Adrenal gland (tissue), 12 donors: ENCODE measurements around the gene HP. TPM values are rescaled to one million over a fixed set of nuclear protein-coding genes. Genes with fewer than 3 reads are reported as not detected.

Experiments
- DNase-seq, 7 donors: peaks; one replicate each; pipeline ENCODE4 v3.0.0-alpha.2; 2019 to 2020
- H3K27ac ChIP-seq, 5 donors: fragments of 200-600 bp; sonication (generic) in 4 of 5; 1 replicate in 3 of 5; 2 replicates in 2 of 5; pipeline versions ENCODE4 v1.5.1 to v1.8.0; 2016 to 2020; ENCODE audit warnings: mild to moderate bottlenecking in 1 of 5
- H3K27me3 ChIP-seq: fragments of 200-600 bp; 2 replicates; pipeline ENCODE4 v1.8.0; 2021
- H3K36me3 ChIP-seq, 2 donors: fragments of 200-600 bp; replicated peaks in 1 of 2; 1 replicate in 1 of 2; 2 replicates in 1 of 2; pipeline versions ENCODE4 v1.5.1 to v1.8.0; 2018 to 2022
- H3K4me1 ChIP-seq, 2 donors: fragments of 200-600 bp; replicated peaks in 1 of 2; 1 replicate in 1 of 2; 2 replicates in 1 of 2; pipeline versions ENCODE4 v1.5.1 to v1.8.0; 2018 to 2021
- H3K4me3 ChIP-seq, 4 donors: fragments of 200-600 bp; sonication (generic) in 3 of 4; one replicate each; pipeline ENCODE4 v1.5.1; 2016 to 2018
- H3K9me3 ChIP-seq, 3 donors: fragments of 200-600 bp; sonication (generic) in 1 of 3; replicated peaks in 1 of 3; 1 replicate in 2 of 3; 2 replicates in 1 of 3; pipeline versions ENCODE4 v1.5.1 to v1.8.0; 2016 to 2021
- POLR2A ChIP-seq, 2 donors: fragments of 450-650 bp; IDR thresholded peaks; one replicate each; pipeline ENCODE4 v1.6.1; 2017; ENCODE audit warnings: antibody characterized with exemption in 2 of 2, mild to moderate bottlenecking in 2 of 2, moderate library complexity in 1 of 2
- WGBS, 4 donors: extraction: QIAGEN DNeasy Blood & Tissue Kit in 2 of 4; methylation state at CpG; one replicate each; pipeline versions ENCODE4 v1.1.5 to v1.1.7; 2013 to 2017; 5-methylcytosine and 5-hydroxymethylcytosine counted together
- intact Hi-C, 2 donors: fragments of 100-400 bp; cut with DNase I; formaldehyde crosslinking; loops; one replicate each; pipeline versions ENCODE4 v1.14.1 to v1.15.0; 2022 to 2023
- polyA plus RNA-seq, 3 donors: library from polyadenylated mRNA; stranded (reverse); fragments of 200-250 nt in 2 of 3; fragments of 350-450 nt in 1 of 3; fragmentation: Illumina TruSeq in 1 of 3; extraction: RNeasy Lipid Tissue Mini Kit (QIAGEN cat#74804) in 1 of 3; gene quantifications; one replicate each; pipeline ENCODE4 v1.2.3, GENCODE V29; 2013 to 2014
- total RNA-seq, 9 donors: library from RNA; depleted of rRNA in 4 of 9; stranded (reverse); fragments of >200 nt in 4 of 9; fragments of 120-200 nt in 1 of 9; fragmentation: NEBNext Ultra II Directional in 1 of 9; extraction: Animal tissue kit (Norgen Biotek cat#: 25700) in 1 of 9; gene quantifications; one replicate each; pipeline versions ENCODE4 v1.1.0 to v1.2.4, GENCODE V29; 2013 to 2023
- TF ChIP-seq, protein P1 (sequence below), 6 experiments: fragments of 450-650 bp in 4 of 6; fragments of 200-600 bp in 2 of 6; sonication (generic) in 1 of 6; IDR thresholded peaks; 1 replicate in 5 of 6; 2 replicates in 1 of 6; pipeline versions ENCODE4 v1.5.1 to v1.8.0; 2016 to 2021; ENCODE audit warnings: antibody characterized with exemption in 6 of 6, mild to moderate bottlenecking in 2 of 6, moderate library complexity in 1 of 6
- donor health status: healthy with polysubstance abuse.
- donor health status: Bipolar disorder and iron deficiency.
- donor health status: DM: yes; HTN: yes; CAD: no.
- donor health status: DM: no; HTN: no; CAD: no.
- donor health status: DM: no; HTN: no; CAD: no.
- donor health status: DM: yes; HTN: yes; CAD: no.

Gene HP
- total and polyA plus RNA-seq, 12 donors, result 0.28 to 113 (median 9.9) TPM

DNA sequence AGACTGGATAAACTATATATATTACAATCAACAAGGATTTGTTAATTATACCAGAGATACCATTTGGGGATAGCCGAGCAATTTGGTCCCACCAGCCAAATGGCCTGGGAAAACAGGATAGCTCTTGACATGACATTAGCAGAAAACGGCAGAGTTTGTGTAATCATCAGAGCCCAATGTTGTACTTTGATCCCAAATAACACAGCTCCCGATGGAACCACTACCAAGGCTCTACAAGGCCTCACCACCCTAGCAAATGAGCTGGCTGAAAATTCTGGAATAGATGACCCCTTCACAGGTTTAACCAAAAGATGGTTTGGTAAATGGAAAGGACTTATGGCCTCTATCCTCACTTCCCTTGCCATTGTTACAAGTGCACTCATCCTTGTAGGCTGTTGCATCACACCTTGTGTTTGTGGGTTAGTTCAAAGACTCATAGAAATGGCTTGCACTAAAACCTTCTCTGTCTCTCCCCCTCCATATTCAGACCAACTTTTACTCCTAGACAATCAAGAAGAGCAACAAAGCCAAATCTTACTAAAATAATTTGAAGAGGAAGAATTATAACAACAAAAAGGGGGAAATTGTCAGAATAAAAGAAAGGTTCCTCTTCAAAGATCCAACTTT, 29.6 kb downstream of the HP start:
- WGBS, 4 donors, result 57 to 78% (median 62%) methylated on average over 3 of the region's 3 CpGs
- H3K27ac ChIP-seq, result no peak overlapping the region
- TF ChIP-seq POLR2A (IDR thresholded peaks at IDR 0.05), result no peak
- TF ChIP-seq, protein P1, sequence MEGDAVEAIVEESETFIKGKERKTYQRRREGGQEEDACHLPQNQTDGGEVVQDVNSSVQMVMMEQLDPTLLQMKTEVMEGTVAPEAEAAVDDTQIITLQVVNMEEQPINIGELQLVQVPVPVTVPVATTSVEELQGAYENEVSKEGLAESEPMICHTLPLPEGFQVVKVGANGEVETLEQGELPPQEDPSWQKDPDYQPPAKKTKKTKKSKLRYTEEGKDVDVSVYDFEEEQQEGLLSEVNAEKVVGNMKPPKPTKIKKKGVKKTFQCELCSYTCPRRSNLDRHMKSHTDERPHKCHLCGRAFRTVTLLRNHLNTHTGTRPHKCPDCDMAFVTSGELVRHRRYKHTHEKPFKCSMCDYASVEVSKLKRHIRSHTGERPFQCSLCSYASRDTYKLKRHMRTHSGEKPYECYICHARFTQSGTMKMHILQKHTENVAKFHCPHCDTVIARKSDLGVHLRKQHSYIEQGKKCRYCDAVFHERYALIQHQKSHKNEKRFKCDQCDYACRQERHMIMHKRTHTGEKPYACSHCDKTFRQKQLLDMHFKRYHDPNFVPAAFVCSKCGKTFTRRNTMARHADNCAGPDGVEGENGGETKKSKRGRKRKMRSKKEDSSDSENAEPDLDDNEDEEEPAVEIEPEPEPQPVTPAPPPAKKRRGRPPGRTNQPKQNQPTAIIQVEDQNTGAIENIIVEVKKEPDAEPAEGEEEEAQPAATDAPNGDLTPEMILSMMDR (IDR thresholded peaks at IDR 0.05), result no peak
- DNase-seq, result no peak
- no peaks in the 10 kb centered on the region for H3K27me3 ChIP-seq
- intact Hi-C loops, result no loop called here
- no peaks in the 10 kb centered on the region for H3K9me3 ChIP-seq
- H3K36me3 ChIP-seq, result peaks cover 0 to 40% of the 10 kb centered on the region in 2 donors
- no peak overlapping the region for H3K4me3 ChIP-seq
- no peaks in the 10 kb centered on the region for H3K4me1 ChIP-seq

DNA sequence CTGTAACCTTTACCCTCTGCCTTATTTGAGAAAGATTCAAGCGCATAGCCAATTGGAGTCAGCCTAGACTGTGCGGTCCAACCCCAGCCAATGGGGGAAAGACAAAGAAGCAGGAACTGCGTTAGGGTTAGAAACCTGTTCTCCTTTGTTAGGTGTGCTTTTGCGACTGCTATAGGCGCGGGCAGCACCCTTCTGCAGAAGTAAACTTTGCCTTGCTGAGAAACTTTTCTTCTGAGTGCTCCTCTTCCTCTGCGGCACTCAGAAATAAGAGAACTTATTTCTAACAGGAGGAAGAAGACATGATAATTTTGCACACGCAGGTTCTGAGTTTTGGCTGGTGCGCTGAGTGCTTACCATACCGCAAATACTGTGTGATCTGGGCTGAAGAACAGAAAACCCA, 30.1 kb downstream of the HP start:
- no peaks in the 10 kb centered on the region for H3K9me3 ChIP-seq
- H3K4me3 ChIP-seq, result no peak overlapping the region
- H3K4me1 ChIP-seq, result no peaks in the 10 kb centered on the region
- DNase-seq, result no peak
- intact Hi-C loops, result no loop called here
- H3K27me3 ChIP-seq, result no peaks in the 10 kb centered on the region
- H3K27ac ChIP-seq, result no peak overlapping the region
- peaks cover 0 to 46% of the 10 kb centered on the region in 2 donors for H3K36me3 ChIP-seq
- 95 to 99% (median 98%) methylated on average over 10 of the region's 10 CpGs for WGBS, 4 donors
- TF ChIP-seq POLR2A (IDR thresholded peaks at IDR 0.05), result no peak
- TF ChIP-seq, protein P1 (IDR thresholded peaks at IDR 0.05), result no peak

DNA sequence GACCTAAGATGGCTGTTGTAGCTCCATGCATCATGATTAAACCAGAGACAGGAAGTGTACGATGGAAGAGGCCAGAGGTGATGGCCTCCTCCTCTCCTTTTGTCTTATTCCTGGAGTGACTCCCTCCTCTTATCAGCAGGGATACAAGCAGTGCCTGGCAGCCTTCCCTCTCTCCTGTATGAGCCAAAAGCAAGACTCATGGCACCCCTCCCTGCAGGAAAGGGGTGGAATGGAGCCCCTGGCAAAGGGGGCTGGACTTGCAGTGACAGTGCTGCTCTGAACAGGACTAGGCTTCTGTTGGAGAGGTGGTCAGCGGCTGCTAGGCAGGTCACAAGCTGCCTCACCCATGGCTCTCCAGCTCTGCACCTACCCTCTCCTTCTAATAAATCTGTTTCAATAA, 30.7 kb downstream of the HP start:
- intact Hi-C loops, result no loop called here
- Histone ChIP-seq H3K36me3 (peaks cover 0 to 51% of the 10 kb centered on the region in 2 donors), H3K27me3 (no peaks in the 10 kb centered on the region), H3K4me1 (no peaks in the 10 kb centered on the region), H3K9me3 (no peaks in the 10 kb centered on the region), H3K4me3 (no peak overlapping the region), H3K27ac (no peak overlapping the region)
- TF ChIP-seq POLR2A (IDR thresholded peaks at IDR 0.05), result no peak
- TF ChIP-seq, protein P1 (IDR thresholded peaks at IDR 0.05), result no peak
- 54 to 88% (median 73%) methylated on average over 2 of the region's 2 CpGs for WGBS, 4 donors
- peak in 4 of 7 donors; percentile 48 to 67 (median 56) for DNase-seq

DNA sequence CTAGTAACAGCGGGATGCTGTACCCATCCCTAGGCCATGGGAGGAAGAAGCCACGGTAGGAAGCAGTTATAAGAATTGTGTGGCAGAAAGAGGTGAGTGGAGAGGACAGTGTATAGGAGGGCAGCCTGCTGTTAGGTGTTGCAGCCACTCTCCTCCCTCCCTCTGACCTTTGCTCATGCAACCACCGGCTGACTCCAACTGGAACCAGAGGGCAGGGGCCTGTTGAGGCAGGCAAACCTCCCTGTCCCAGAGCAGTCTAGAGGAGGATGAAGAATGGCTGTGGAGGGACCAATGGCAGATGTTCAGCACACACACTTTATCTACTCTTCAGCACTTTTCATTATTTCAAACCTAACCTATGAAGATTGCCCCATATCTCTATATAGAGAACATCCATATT, 36.9 kb downstream of the HP start:
- DNase-seq, result no peak
- WGBS, 4 donors, result 77 to 81% (median 78%) methylated on average over 3 of the region's 3 CpGs
- H3K9me3 ChIP-seq, result no peaks in the 10 kb centered on the region
- H3K27me3 ChIP-seq, result no peaks in the 10 kb centered on the region
- intact Hi-C loops, result loop anchor here in 1 of 2 donors (5.0 kb wide), 1 partner anchor 79 kb away; no protein-coding TSS in a partner anchor
- no peak for TF ChIP-seq POLR2A (IDR thresholded peaks at IDR 0.05)
- TF ChIP-seq, protein P1 (IDR thresholded peaks at IDR 0.05), result no peak
- H3K27ac ChIP-seq, result no peak overlapping the region
- H3K4me3 ChIP-seq, result no peak overlapping the region
- H3K4me1 ChIP-seq, result peaks cover 17 to 32% of the 10 kb centered on the region in 2 donors
- H3K36me3 ChIP-seq, result peaks cover 0 to 47% of the 10 kb centered on the region in 2 donors
